ENCODE results near the gene KLHL14.

The KLHL14 gene

GRCh38 chr18:32761231-32761630 is 11.6 kb downstream of the KLHL14 start:
- H3K4me3 ChIP-seq: no peak overlapping the region
- peaks cover 4% of the 10 kb centered on the region; the same call in 1 of the 2 replicates for H3K4me1 ChIP-seq
- no peak for DNase-seq (ENCODE audit: low spot score in 2 of 2)
- in situ Hi-C loops (cut with MboI; ENCODE audit: low sequenced_read_pairs): no loop called here
- H3K27me3 ChIP-seq (ENCODE audit: low read depth): no peaks in the 10 kb centered on the region; the same call in 1 of the 2 replicates
- no peaks in the 10 kb centered on the region for H3K36me3 ChIP-seq (replicated peaks)
- H3K9me3 ChIP-seq: no peaks in the 10 kb centered on the region

DNA sequence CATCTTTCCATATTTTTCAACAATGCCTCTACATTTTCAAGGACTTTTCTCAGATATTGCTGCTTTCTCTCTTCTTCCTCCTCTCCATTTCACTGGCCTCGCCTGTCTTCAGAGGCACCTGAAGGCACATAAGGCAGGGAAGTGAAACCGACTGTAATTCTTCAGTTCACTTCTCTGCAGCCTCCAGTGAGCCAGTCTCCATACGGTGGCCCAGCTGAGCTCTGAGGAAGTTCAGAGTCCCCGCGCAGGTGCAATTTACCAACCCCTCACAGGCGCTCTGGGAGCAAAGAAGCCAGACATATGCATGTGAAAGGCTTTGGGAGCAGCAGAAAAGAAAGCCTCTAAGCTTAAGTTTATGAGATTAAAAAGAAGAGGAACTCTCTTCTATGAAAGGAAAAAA is 12.4 kb downstream of the KLHL14 start:
- no peak overlapping the region for H3K4me3 ChIP-seq

DNA sequence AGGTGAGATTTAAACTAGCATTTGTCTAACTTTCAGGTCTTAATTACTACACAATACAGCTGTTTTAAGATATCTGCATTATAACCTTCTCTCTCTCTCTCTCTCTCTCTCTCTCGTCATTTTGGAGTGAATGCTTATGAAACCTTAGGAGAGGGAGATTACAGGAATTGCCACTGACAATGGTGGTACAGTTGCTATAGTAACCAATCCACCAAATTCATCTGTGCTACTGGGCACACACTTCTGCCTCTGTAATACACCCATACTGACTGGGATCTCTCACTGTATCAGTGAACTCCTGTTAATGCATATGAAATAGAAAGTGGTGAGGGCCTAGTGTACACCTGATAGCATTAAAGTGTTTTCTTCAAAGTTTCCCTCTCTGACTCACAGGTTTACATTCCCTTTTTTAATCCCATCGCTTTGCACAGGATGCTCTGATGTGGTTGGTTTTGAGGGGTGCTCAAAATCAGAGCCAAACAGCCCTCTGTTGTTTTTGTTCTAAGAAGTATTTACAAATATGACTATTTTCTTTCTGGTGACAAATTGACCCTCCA is 13.1 kb downstream of the KLHL14 start:
- Histone ChIP-seq H3K27me3 (ENCODE audit: low read depth) (no peaks in the 10 kb centered on the region; the same call in 1 of the 2 replicates), H3K4me1 (peaks cover 4% of the 10 kb centered on the region; the same call in 1 of the 2 replicates), H3K36me3 (replicated peaks) (no peaks in the 10 kb centered on the region), H3K4me3 (no peak overlapping the region), H3K9me3 (no peaks in the 10 kb centered on the region)
- in situ Hi-C loops (cut with MboI; ENCODE audit: low sequenced_read_pairs): no loop called here
- DNase-seq (ENCODE audit: low spot score in 2 of 2): no peak

More for the DNA sequence above, 12.4 kb downstream of the KLHL14 start:
- no peaks in the 10 kb centered on the region for H3K36me3 ChIP-seq (replicated peaks)
- H3K9me3 ChIP-seq: no peaks in the 10 kb centered on the region
- DNase-seq (ENCODE audit: low spot score in 2 of 2): peak; percentile 77 to 82
- H3K4me1 ChIP-seq: peaks cover 4% of the 10 kb centered on the region; the same call in 1 of the 2 replicates
- in situ Hi-C loops (cut with MboI; ENCODE audit: low sequenced_read_pairs): no loop called here
- H3K27me3 ChIP-seq (ENCODE audit: low read depth): no peaks in the 10 kb centered on the region; the same call in 1 of the 2 replicates

DNA sequence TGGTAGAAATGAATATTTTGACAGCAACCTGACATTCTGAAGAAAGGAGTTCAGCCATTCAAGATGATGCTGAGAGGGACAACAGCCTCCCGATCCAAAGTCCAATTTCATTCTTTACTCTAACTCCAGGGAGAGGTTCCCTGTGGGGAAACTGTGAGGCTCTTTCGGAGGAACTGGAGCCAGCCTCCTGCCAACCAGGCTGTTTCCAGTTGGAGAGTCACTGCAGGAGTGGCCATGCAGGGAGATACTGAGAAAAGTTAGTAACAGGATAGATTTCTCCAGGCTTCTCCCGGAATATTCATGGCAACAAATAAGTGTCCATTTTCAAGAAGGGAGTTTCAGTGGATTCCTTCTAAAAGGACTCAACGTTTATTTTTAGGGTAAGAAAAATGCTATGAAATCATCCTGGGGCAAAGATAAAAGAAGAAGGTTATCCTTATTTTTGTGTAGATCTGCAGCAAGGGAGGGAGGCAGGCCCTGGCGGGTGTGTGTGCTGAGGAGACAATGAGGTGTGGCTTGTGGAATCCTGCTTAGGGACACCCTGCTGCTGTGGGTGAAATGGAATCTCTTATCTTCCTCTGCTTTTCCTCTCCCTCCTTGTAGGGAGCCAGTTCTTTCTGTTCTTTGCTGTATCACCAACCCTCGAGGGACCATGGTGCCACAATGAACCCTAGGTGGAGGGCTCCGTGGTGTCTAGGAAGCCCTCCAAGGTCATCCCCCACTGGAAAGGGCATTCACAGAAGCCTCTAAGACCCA is 18.1 kb downstream of the KLHL14 start:
- Histone ChIP-seq H3K9me3 (no peaks in the 10 kb centered on the region), H3K27me3 (ENCODE audit: low read depth) (no peaks in the 10 kb centered on the region; the same call in 1 of the 2 replicates), H3K4me3 (no peak overlapping the region), H3K4me1 (no peaks in the 10 kb centered on the region), H3K36me3 (replicated peaks) (no peaks in the 10 kb centered on the region)
- no peak for DNase-seq (ENCODE audit: low spot score in 2 of 2)
- in situ Hi-C loops (cut with MboI; ENCODE audit: low sequenced_read_pairs): no loop called here

GRCh38 chr18:32753656-32754260 is 19.1 kb downstream of the KLHL14 start:
- H3K4me3 ChIP-seq: no peak overlapping the region
- no peaks in the 10 kb centered on the region for H3K9me3 ChIP-seq
- H3K4me1 ChIP-seq: no peaks in the 10 kb centered on the region
- no peaks in the 10 kb centered on the region; the same call in 1 of the 2 replicates for H3K27me3 ChIP-seq (ENCODE audit: low read depth)
- DNase-seq (ENCODE audit: low spot score in 2 of 2): no peak
- no peaks in the 10 kb centered on the region for H3K36me3 ChIP-seq (replicated peaks)
- in situ Hi-C loops (cut with MboI; ENCODE audit: low sequenced_read_pairs): no loop called here

- Histone ChIP-seq H3K36me3 (replicated peaks) (no peaks in the 10 kb centered on the region), H3K27me3 (ENCODE audit: low read depth) (no peaks in the 10 kb centered on the region), H3K9me3 (no peaks in the 10 kb centered on the region), H3K4me3 (no peak overlapping the region), H3K4me1 (no peaks in the 10 kb centered on the region)
- in situ Hi-C loops (cut with MboI; ENCODE audit: low sequenced_read_pairs): no loop called here
- DNase-seq (ENCODE audit: low spot score in 2 of 2): no peak
Measured at GRCh38 chr18:32750328-32750727, 22.5 kb downstream of the KLHL14 start.

DNA sequence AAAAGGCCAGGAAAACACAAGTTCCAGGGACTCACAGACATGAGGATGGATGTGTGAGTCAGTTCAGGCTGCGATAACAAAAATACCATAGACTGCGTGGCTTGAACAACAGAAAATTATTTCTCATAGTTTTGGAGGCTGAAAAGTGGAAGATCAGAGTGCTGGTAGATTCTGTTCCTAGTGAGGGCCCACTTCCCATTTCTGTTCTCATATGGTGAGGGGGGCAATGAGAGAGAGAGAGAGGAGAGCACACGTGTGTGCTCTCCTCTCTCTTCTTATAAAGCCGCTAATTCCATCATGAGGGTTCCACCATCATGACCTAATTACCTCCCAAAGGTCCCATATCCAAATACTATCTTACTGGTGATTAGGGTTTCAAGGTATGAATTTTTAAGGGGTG is 23.0 kb downstream of the KLHL14 start:
- H3K4me1 ChIP-seq: no peaks in the 10 kb centered on the region
- in situ Hi-C loops (cut with MboI; ENCODE audit: low sequenced_read_pairs): no loop called here
- no peak for DNase-seq (ENCODE audit: low spot score in 2 of 2)
- H3K9me3 ChIP-seq: no peaks in the 10 kb centered on the region
- H3K4me3 ChIP-seq: no peak overlapping the region
- H3K36me3 ChIP-seq (replicated peaks): no peaks in the 10 kb centered on the region
- H3K27me3 ChIP-seq (ENCODE audit: low read depth): no peaks in the 10 kb centered on the region

GRCh38 chr18:32742579-32742978 is 30.2 kb downstream of the KLHL14 start:
- no peaks in the 10 kb centered on the region for H3K27me3 ChIP-seq (ENCODE audit: low read depth)
- DNase-seq (ENCODE audit: low spot score in 2 of 2): no peak
- no peak overlapping the region for H3K4me3 ChIP-seq
- H3K36me3 ChIP-seq (replicated peaks): no peaks in the 10 kb centered on the region
- no peaks in the 10 kb centered on the region for H3K9me3 ChIP-seq
- no peaks in the 10 kb centered on the region for H3K4me1 ChIP-seq
- in situ Hi-C loops (cut with MboI; ENCODE audit: low sequenced_read_pairs): no loop called here

DNA sequence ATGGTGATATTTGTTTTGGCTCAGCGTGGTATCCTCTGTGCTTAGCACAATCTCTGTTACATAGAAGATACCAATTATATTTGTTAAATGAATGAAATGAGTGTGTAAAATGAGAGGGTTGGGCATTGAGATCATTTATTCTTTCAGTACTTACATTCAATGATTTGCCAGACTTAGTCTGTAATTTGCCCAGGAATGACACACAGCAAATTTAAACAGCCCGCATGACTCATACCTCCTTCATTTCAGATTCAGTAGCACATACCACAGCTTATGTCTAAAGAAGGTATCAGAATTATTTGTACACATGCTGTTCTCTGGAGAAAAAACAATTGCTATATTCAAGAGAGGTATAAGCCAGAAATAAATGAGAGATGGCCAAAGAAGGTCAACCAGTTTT is 37.0 kb downstream of the KLHL14 start:
- no peak for DNase-seq (ENCODE audit: low spot score in 2 of 2)
- in situ Hi-C loops (cut with MboI; ENCODE audit: low sequenced_read_pairs): no loop called here
- H3K4me3 ChIP-seq: no peak overlapping the region
- 0 out of 2 replicates have a peak, but pooled peaks cover 3% of the 10 kb centered on the region for H3K27me3 ChIP-seq (ENCODE audit: low read depth)
- H3K36me3 ChIP-seq (replicated peaks): no peaks in the 10 kb centered on the region
- H3K9me3 ChIP-seq: no peaks in the 10 kb centered on the region
- no peaks in the 10 kb centered on the region; the same call in 1 of the 2 replicates for H3K4me1 ChIP-seq

DNA sequence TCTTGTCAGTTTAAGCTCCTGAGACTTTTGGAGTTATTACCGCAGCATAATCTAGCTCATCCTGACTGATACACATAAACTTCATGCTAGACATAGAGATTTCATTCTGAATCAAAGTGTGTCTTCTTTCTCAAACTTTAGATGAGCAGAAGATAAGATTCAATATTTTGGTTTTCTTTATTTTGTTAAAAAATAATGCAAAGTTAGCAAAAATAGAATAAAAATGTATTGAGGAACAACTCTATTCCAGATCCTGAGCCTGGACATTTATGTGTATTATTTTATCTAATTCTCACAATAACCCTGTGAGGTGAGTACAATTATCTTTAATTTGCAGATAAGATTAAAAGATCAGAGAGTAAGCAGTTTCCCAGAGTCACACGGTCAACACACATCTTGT is 38.4 kb downstream of the KLHL14 start:
- H3K27me3 ChIP-seq (ENCODE audit: low read depth): 0 out of 2 replicates have a peak, but pooled peaks cover 3% of the 10 kb centered on the region
- no peaks in the 10 kb centered on the region for H3K9me3 ChIP-seq
- no peak for DNase-seq (ENCODE audit: low spot score in 2 of 2)
- H3K36me3 ChIP-seq (replicated peaks): no peaks in the 10 kb centered on the region; the same call in 1 of the 2 replicates
- in situ Hi-C loops (cut with MboI; ENCODE audit: low sequenced_read_pairs): no loop called here
- H3K4me3 ChIP-seq: no peak overlapping the region
- H3K4me1 ChIP-seq: peaks cover 4% of the 10 kb centered on the region

DNA sequence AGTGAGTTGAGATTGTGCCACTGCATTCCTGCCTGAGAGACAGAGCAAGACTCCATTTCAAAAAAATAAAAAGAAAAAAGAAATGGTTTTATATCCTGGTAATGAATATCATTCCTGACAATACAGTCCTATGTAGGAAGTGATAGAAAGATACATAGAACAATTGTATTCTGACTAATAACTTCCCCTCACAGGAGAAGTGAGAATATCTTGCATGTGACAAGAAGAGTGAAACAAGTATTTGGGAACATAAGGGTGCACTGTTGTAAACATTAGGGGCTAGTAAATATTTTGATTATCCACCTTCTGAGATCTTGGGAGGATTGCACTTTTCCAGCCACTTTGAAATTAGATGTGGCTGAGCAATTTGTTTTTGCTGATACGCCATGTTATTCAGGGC is 40.7 kb downstream of the KLHL14 start:
- Histone ChIP-seq H3K27me3 (ENCODE audit: low read depth) (0 out of 2 replicates have a peak, but pooled peaks cover 3% of the 10 kb centered on the region), H3K9me3 (no peaks in the 10 kb centered on the region), H3K4me1 (peaks cover 4% of the 10 kb centered on the region), H3K36me3 (replicated peaks) (no peaks in the 10 kb centered on the region; the same call in 1 of the 2 replicates), H3K4me3 (no peak overlapping the region)
- DNase-seq (ENCODE audit: low spot score in 2 of 2): no peak
- in situ Hi-C loops (cut with MboI; ENCODE audit: low sequenced_read_pairs): no loop called here

GRCh38 chr18:32730620-32731091 is 42.2 kb downstream of the KLHL14 start:
- H3K27me3 ChIP-seq (ENCODE audit: low read depth): no peaks in the 10 kb centered on the region
- peaks cover 4% of the 10 kb centered on the region for H3K4me1 ChIP-seq
- in situ Hi-C loops (cut with MboI; ENCODE audit: low sequenced_read_pairs): no loop called here
- H3K4me3 ChIP-seq: peak overlapping the region; percentile 14
- H3K36me3 ChIP-seq (replicated peaks): no peaks in the 10 kb centered on the region; the same call in 1 of the 2 replicates
- no peaks in the 10 kb centered on the region for H3K9me3 ChIP-seq
- no peak for DNase-seq (ENCODE audit: low spot score in 2 of 2)

GRCh38 chr18:32730068-32730467 is 42.8 kb downstream of the KLHL14 start:
- Histone ChIP-seq H3K4me3 (no peak overlapping the region; the same call in 1 of the 2 replicates), H3K27me3 (ENCODE audit: low read depth) (no peaks in the 10 kb centered on the region), H3K9me3 (no peaks in the 10 kb centered on the region), H3K36me3 (replicated peaks) (no peaks in the 10 kb centered on the region; the same call in 1 of the 2 replicates), H3K4me1 (peaks cover 4% of the 10 kb centered on the region)
- DNase-seq (ENCODE audit: low spot score in 2 of 2): no peak
- in situ Hi-C loops (cut with MboI; ENCODE audit: low sequenced_read_pairs): no loop called here

Data from HAP-1 (cell line).